Trophoblast cell (in vitro differentiated cells and primary cell): ENCODE results near the gene WSCD2.

ENCODE experiments used
- DNase-seq, 2 donors: peaks; one replicate each; pipeline ENCODE4 v3.0.0-alpha.2; 2016
- H2AFZ ChIP-seq: 2 replicates; pipeline ENCODE4 v1.6.1; 2013; ENCODE audit warnings: low read length, moderate library complexity, mild to moderate bottlenecking; ENCODE audit not compliant: insufficient read depth, poor library complexity
- H2AK5ac ChIP-seq: 2 replicates; pipeline ENCODE4 v1.6.1; 2013; ENCODE audit warnings: mild to moderate bottlenecking, low read length
- H2BK120ac ChIP-seq: 2 replicates; pipeline ENCODE4 v1.6.1; 2013; ENCODE audit warnings: low read length, mild to moderate bottlenecking, moderate library complexity; ENCODE audit not compliant: insufficient read depth, poor library complexity
- H2BK12ac ChIP-seq: 2 replicates; pipeline ENCODE4 v1.6.1; 2013; ENCODE audit warnings: mild to moderate bottlenecking, low read length, moderate library complexity
- H2BK5ac ChIP-seq: 2 replicates; pipeline ENCODE4 v1.6.1; 2013; ENCODE audit warnings: low read length, low read depth, moderate library complexity, mild to moderate bottlenecking; ENCODE audit not compliant: poor library complexity
- H3K14ac ChIP-seq: 2 replicates; pipeline ENCODE4 v1.6.1; 2013; ENCODE audit warnings: mild to moderate bottlenecking, low read length
- H3K18ac ChIP-seq: 2 replicates; pipeline ENCODE4 v1.6.1; 2013; ENCODE audit warnings: mild to moderate bottlenecking, low read length
- H3K23ac ChIP-seq: 2 replicates; pipeline ENCODE4 v1.6.1; 2013; ENCODE audit warnings: low read length
- H3K27ac ChIP-seq: 2 replicates; pipeline ENCODE4 v1.5.1; 2013; ENCODE audit warnings: low read depth, mild to moderate bottlenecking, inconsistent platforms, low read length, moderate library complexity
- H3K27me3 ChIP-seq: 2 replicates; pipeline ENCODE4 v1.6.1; 2013; ENCODE audit warnings: inconsistent platforms, mild to moderate bottlenecking, low read length, moderate library complexity; ENCODE audit not compliant: insufficient read depth
- H3K36me3 ChIP-seq, 2 experiments: 1 replicate in 1 of 2; 2 replicates in 1 of 2; pipeline ENCODE4 v1.6.1; 2013; ENCODE audit warnings: low read length in 2 of 2, mild to moderate bottlenecking in 2 of 2, moderate library complexity in 1 of 2; ENCODE audit not compliant: insufficient read depth in 2 of 2, control insufficient read depth in 1 of 2
- H3K4ac ChIP-seq: 2 replicates; pipeline ENCODE4 v1.6.1; 2013; ENCODE audit warnings: low read depth, mild to moderate bottlenecking, low read length, moderate library complexity
- H3K4me1 ChIP-seq, 2 experiments: 1 replicate in 1 of 2; 2 replicates in 1 of 2; pipeline ENCODE4 v1.6.1; 2013; ENCODE audit warnings: low read length in 2 of 2, mild to moderate bottlenecking in 2 of 2, moderate library complexity in 1 of 2; ENCODE audit not compliant: insufficient read depth in 2 of 2, control insufficient read depth in 1 of 2
- H3K4me2 ChIP-seq: 2 replicates; pipeline ENCODE4 v1.6.1; 2013; ENCODE audit warnings: inconsistent platforms, mild to moderate bottlenecking, low read length, moderate library complexity
- H3K4me3 ChIP-seq: 2 replicates; pipeline ENCODE4 v1.5.1; 2013; ENCODE audit warnings: mild to moderate bottlenecking, low read depth, low read length, inconsistent platforms
- H3K79me1 ChIP-seq: one replicate; pipeline ENCODE4 v1.6.1; 2013; ENCODE audit warnings: low read length
- H3K79me2 ChIP-seq: 2 replicates; pipeline ENCODE4 v1.6.1; 2013; ENCODE audit warnings: low read length, mild to moderate bottlenecking; ENCODE audit not compliant: control insufficient read depth, insufficient read depth, poor library complexity
- H3K9ac ChIP-seq: 2 replicates; pipeline ENCODE4 v1.6.1; 2013; ENCODE audit warnings: mild to moderate bottlenecking, low read length
- H3K9me3 ChIP-seq: 2 replicates; pipeline ENCODE4 v1.6.1; 2013; ENCODE audit warnings: low read depth, mild to moderate bottlenecking, control low read depth, inconsistent platforms, low read length; ENCODE audit not compliant: insufficient read depth
- H4K12ac ChIP-seq: 2 replicates; pipeline ENCODE4 v1.6.1; 2013; ENCODE audit warnings: low read depth, mild to moderate bottlenecking, low read length, moderate library complexity
- H4K8ac ChIP-seq: 2 replicates; pipeline ENCODE4 v1.6.1; 2013; ENCODE audit warnings: low read depth, mild to moderate bottlenecking, low read length, moderate library complexity
- H4K91ac ChIP-seq: one replicate; pipeline ENCODE4 v1.6.1; 2013; ENCODE audit warnings: low read depth, mild to moderate bottlenecking, low read length, moderate library complexity
- WGBS: extraction: QIAGEN DNeasy Blood & Tissue Kit; methylation state at CpG from one replicate; pipeline ENCODE4 v1.1.7; 2013; ENCODE audit warnings: missing lambda C conversion rate; ENCODE audit not compliant: insufficient read length, insufficient coverage; ENCODE audit errors: extremely low coverage; 5-methylcytosine and 5-hydroxymethylcytosine counted together

Gene WSCD2

DNA sequence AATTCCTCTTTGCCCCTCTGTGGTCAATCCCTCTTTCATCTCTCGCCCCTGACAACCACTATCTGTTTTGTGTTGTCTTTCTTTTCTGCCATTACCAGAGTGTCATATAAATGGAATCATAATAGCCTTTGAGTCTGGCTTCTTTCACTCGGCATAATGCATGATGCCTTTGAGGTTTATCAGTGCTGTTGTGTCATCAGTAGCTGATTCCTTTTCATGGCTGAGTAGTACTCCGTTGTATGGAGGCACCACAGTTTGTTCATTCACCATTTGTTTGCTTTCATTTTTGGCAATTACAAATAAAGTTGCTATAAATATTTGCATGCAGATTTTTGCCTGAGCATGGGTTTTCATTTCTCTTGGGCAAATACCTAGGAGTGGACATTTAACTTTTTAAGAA is 47.2 kb downstream of the WSCD2 start:
- WGBS, result no CpG with 5 or more reads among the region's 3 CpGs
- H3K4me2 ChIP-seq, result no peak overlapping the region
- H2BK5ac ChIP-seq, result no peak overlapping the region
- H3K79me1 ChIP-seq, result no peaks in the 10 kb centered on the region
- H3K4ac ChIP-seq, result no peak overlapping the region
- no peak overlapping the region for H3K27ac ChIP-seq
- no peak for DNase-seq
- H3K4me1 ChIP-seq, result no peaks in the 10 kb centered on the region
- no peak overlapping the region for H4K12ac ChIP-seq
- H3K27me3 ChIP-seq, result no peaks in the 10 kb centered on the region
- H3K9ac ChIP-seq, result no peak overlapping the region
- H4K91ac ChIP-seq, result no peak overlapping the region
- H3K14ac ChIP-seq, result no peak overlapping the region
- H3K36me3 ChIP-seq, result no peaks in the 10 kb centered on the region
- no peaks in the 10 kb centered on the region for H3K79me2 ChIP-seq
- no peaks in the 10 kb centered on the region for H3K9me3 ChIP-seq
- no peak overlapping the region for H3K18ac ChIP-seq
- H2AK5ac ChIP-seq, result no peak overlapping the region
- no peak overlapping the region for H2AFZ ChIP-seq
- H3K23ac ChIP-seq, result no peak overlapping the region
- no peak overlapping the region for H2BK12ac ChIP-seq
- H3K4me3 ChIP-seq, result no peak overlapping the region
- H4K8ac ChIP-seq, result no peak overlapping the region
- no peak overlapping the region for H2BK120ac ChIP-seq

DNA sequence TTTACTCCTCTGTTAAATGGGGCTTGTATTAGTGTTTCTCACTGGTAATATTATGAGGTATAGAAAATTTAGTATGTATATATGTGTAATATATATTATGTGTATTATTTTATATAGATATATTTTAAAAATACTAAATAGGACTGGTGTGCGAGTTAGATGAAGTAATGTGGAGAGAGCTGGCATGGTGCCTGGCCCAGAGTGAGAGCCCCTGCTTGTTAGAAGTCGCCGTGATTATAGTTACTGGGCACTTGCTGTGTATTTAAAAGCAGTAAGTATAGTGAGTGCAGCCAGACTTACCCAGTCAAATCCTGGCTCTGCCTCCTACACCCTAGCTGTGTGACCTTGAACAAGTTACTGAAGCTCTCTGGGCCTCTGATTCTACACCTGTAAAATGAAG is 48.0 kb downstream of the WSCD2 start:
- H3K23ac ChIP-seq, result no peak overlapping the region
- H2BK120ac ChIP-seq, result no peak overlapping the region
- no peak overlapping the region for H3K4me2 ChIP-seq
- H3K4ac ChIP-seq, result no peak overlapping the region
- H2BK12ac ChIP-seq, result no peak overlapping the region
- no peak for DNase-seq
- no peaks in the 10 kb centered on the region for H3K36me3 ChIP-seq
- no peak overlapping the region for H4K91ac ChIP-seq
- no peaks in the 10 kb centered on the region for H3K79me2 ChIP-seq
- H3K9me3 ChIP-seq, result no peaks in the 10 kb centered on the region
- no peak overlapping the region for H4K8ac ChIP-seq
- H3K27me3 ChIP-seq, result no peaks in the 10 kb centered on the region
- H3K79me1 ChIP-seq, result no peaks in the 10 kb centered on the region
- no peak overlapping the region for H3K18ac ChIP-seq
- H3K4me1 ChIP-seq, result no peaks in the 10 kb centered on the region
- H2BK5ac ChIP-seq, result no peak overlapping the region
- no peak overlapping the region for H3K14ac ChIP-seq
- no peak overlapping the region for H2AK5ac ChIP-seq
- H3K4me3 ChIP-seq, result no peak overlapping the region
- no peak overlapping the region for H3K9ac ChIP-seq
- H2AFZ ChIP-seq, result no peak overlapping the region
- WGBS, result 100% methylated on average over 1 of the region's 3 CpGs
- H4K12ac ChIP-seq, result no peak overlapping the region
- no peak overlapping the region for H3K27ac ChIP-seq

DNA sequence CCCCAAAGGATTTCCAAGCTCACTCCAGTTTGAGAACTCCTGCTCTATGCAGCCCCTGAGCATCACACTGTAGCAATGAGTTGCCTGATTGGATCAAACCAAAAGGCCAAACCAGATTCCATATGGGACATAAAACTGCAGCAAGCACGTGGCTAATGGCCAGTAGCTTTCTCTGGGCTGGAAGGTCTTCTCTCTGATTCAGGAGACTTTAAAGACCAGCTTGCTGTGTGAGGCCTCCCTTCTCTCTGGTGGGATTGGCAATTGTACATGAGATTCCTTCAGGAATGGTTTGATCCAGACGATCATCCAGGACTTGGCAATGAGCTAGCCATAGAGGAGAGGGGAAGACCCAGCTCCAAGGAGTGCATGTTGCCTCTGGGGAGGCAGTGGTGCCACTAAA is 50.2 kb downstream of the WSCD2 start:
- H3K79me2 ChIP-seq, result no peaks in the 10 kb centered on the region
- H2AFZ ChIP-seq, result no peak overlapping the region
- no peak overlapping the region for H3K18ac ChIP-seq
- no peak overlapping the region for H3K23ac ChIP-seq
- H3K27ac ChIP-seq, result no peak overlapping the region
- no peaks in the 10 kb centered on the region for H3K4me1 ChIP-seq
- H3K14ac ChIP-seq, result no peak overlapping the region
- H3K4me3 ChIP-seq, result no peak overlapping the region
- no peak overlapping the region for H2BK120ac ChIP-seq
- H3K4me2 ChIP-seq, result no peak overlapping the region
- no CpG with 5 or more reads among the region's 2 CpGs for WGBS
- peaks cover 3% of the 10 kb centered on the region for H3K9me3 ChIP-seq
- H2BK12ac ChIP-seq, result no peak overlapping the region
- no peak overlapping the region for H3K4ac ChIP-seq
- H3K36me3 ChIP-seq, result no peaks in the 10 kb centered on the region
- H2BK5ac ChIP-seq, result no peak overlapping the region
- no peak for DNase-seq
- no peak overlapping the region for H3K9ac ChIP-seq
- H2AK5ac ChIP-seq, result no peak overlapping the region
- H4K8ac ChIP-seq, result no peak overlapping the region
- H4K91ac ChIP-seq, result no peak overlapping the region
- no peaks in the 10 kb centered on the region for H3K79me1 ChIP-seq
- H3K27me3 ChIP-seq, result no peaks in the 10 kb centered on the region
- no peak overlapping the region for H4K12ac ChIP-seq

DNA sequence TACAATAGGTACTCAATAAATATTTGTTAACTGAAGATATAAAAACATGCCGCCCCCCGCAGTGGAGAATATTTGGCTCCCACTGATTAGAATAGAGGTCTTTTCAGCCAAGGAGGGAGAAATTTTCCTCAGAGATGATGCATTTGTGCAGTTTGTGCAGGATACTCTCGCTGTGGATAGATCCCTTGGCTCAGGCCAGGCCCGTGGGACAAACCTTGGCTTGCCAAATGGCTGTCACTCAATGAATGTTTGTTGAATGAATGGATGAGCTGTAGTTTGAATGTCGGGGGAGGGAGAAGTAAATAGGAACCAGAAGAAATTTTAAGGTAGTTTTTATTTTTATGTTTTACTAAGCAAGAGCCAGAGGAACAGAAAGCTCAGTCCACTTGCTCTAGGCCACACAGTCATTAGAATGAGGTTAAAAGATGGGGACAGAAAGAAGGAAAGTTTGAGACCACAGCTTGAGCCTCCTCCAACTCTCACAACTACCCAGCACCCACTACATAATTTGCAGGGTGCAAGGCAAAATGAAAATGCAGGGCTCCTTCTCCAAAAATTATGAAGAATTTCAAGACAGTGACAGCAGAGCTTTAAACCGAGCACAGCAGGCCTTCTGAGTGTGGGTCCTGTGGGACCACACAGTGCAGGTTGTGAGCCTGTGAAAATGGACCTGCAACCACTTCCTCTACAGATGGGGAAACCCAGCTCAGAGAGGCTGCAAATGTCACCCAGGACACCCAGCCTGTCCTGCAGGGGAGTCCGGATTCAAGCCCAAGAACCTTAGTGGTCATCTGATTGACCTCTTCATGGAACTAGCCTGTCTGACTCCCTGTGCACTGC is 51.4 kb downstream of the WSCD2 start:
- H2BK12ac ChIP-seq, result no peak overlapping the region
- no peak overlapping the region for H3K4me3 ChIP-seq
- DNase-seq, result no peak
- no peak overlapping the region for H2AK5ac ChIP-seq
- H3K18ac ChIP-seq, result no peak overlapping the region
- no peak overlapping the region for H3K23ac ChIP-seq
- no peak overlapping the region for H3K9ac ChIP-seq
- no peak overlapping the region for H2AFZ ChIP-seq
- H3K79me1 ChIP-seq, result no peaks in the 10 kb centered on the region
- no peak overlapping the region for H3K14ac ChIP-seq
- no peak overlapping the region for H3K4ac ChIP-seq
- no peak overlapping the region for H3K4me2 ChIP-seq
- H4K12ac ChIP-seq, result no peak overlapping the region
- no peak overlapping the region for H4K91ac ChIP-seq
- no peak overlapping the region for H4K8ac ChIP-seq
- 100% methylated on average over 1 of the region's 7 CpGs for WGBS
- no peak overlapping the region for H2BK120ac ChIP-seq
- H3K9me3 ChIP-seq, result peaks cover 3% of the 10 kb centered on the region
- H3K27me3 ChIP-seq, result no peaks in the 10 kb centered on the region
- H3K4me1 ChIP-seq, result no peaks in the 10 kb centered on the region
- H3K36me3 ChIP-seq, result no peaks in the 10 kb centered on the region
- H2BK5ac ChIP-seq, result no peak overlapping the region
- H3K79me2 ChIP-seq, result no peaks in the 10 kb centered on the region
- H3K27ac ChIP-seq, result no peak overlapping the region
